BLaER1 treated with 17β-estradiol and CSF1 and Interleukin-3, amounts not matched to agents 10 nM and 100 nM (cell line): Measurements from ENCODE around the gene AHRR.

Experiments used
- H3K27ac ChIP-seq, 11 experiments: shearing (Covaris generic); formaldehyde crosslinking; 2 replicates each; pipeline ENCODE4 v1.8.1; 2022
- H3K27me3 ChIP-seq, 11 experiments: shearing (Covaris generic); formaldehyde crosslinking; 2 replicates each; pipeline ENCODE4 v1.8.1; 2022
- H3K36me3 ChIP-seq, 11 experiments: shearing (Covaris generic); formaldehyde crosslinking; 2 replicates each; pipeline ENCODE4 v1.8.1; 2022
- H3K4me1 ChIP-seq, 10 experiments: shearing (Covaris generic); formaldehyde crosslinking; 2 replicates each; pipeline ENCODE4 v1.8.1; 2022
- H3K4me2 ChIP-seq, 11 experiments: shearing (Covaris generic); formaldehyde crosslinking; 2 replicates each; pipeline ENCODE4 v1.8.1; 2022
- H3K4me3 ChIP-seq, 10 experiments: shearing (Covaris generic); formaldehyde crosslinking; 2 replicates each; pipeline ENCODE4 v1.8.1; 2022
- H3K9ac ChIP-seq, 11 experiments: shearing (Covaris generic); formaldehyde crosslinking; 2 replicates each; pipeline ENCODE4 v1.8.1; 2022
- H3K9me3 ChIP-seq, 11 experiments: shearing (Covaris generic); formaldehyde crosslinking; replicated peaks in 1 of 11; 2 replicates each; pipeline ENCODE4 v1.8.1; 2022
- H4K20me1 ChIP-seq, 11 experiments: shearing (Covaris generic); formaldehyde crosslinking; 2 replicates each; pipeline ENCODE4 v1.8.1; 2022
- Cebpa-rat ChIP-seq, 11 experiments: shearing (Covaris generic); IDR thresholded peaks; 2 replicates each; pipeline ENCODE4 v1.8.1; 2022

Gene AHRR

GRCh38 chr5:443239-444151 is 122.0 kb downstream of the AHRR start:
- no peaks in the 10 kb centered on the region for H3K9me3 ChIP-seq
- peaks cover 57 to 85% (median 62%) of the 10 kb centered on the region in 10 experiments for H3K4me1 ChIP-seq
- H3K36me3 ChIP-seq, result peaks cover 23 to 30% (median 26%) of the 10 kb centered on the region in 11 experiments
- TF ChIP-seq Cebpa-rat (IDR thresholded peaks at IDR 0.05), result no peak
- H3K9ac ChIP-seq, result peak overlapping the region; percentile 86 to 92 (median 90)
- peaks cover 10 to 49% (median 38%) of the 10 kb centered on the region in 11 experiments; a peak in 18 of 22 replicates for H4K20me1 ChIP-seq
- H3K4me2 ChIP-seq, result peak overlapping the region; percentile 97 to 100 (median 100)
- H3K27ac ChIP-seq, result peak overlapping the region; percentile 78 to 93 (median 89); a peak in 21 of 22 replicates
- H3K27me3 ChIP-seq, result no peaks in the 10 kb centered on the region
- H3K4me3 ChIP-seq, result peak overlapping the region; percentile 83 to 96 (median 94)

DNA sequence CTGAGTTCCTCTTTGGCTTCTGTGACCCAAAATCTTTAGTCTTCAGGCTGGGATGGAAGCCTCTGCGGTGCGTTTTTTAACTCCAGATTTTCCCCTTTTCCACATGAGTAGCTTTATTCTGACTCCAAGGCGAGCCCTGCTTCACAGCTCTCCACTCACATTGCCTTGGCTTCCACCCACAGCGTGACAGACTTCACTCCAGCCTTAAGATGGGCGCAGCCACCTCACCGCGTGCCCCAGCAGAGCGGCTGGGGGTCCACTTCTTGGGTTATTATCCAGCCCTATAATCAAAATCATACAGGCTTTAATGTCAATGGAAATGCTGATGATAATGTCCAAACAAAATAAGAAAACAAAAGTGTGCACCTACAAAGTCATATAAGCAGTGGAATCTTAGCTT is 122.7 kb downstream of the AHRR start:
- Histone ChIP-seq H3K4me2 (peak overlapping the region; percentile 97 to 100 (median 100)), H3K4me3 (peak overlapping the region; percentile 83 to 96 (median 94))

DNA sequence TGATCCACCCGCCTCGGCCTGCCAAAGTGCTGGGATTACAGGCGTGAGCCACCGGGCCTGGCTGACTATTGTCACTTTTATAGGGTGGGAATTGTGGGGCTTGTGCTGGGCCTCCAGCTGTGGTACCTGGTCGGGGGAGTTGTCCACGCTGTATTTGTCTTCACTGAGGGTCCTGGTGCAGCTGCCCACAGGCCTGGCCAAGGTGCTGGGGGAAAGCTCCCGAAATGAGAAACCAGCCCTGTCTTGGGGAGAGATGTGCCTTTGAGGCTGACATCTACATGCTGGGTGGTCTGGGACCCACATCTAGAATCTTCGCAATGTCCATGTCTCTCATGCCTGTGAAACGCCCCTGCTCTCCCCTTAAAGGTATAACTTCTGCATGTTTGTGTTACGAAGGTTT is 124.1 kb downstream of the AHRR start:
- Histone ChIP-seq H3K9me3 (peaks cover 2 to 9% (median 6%) of the 10 kb centered on the region in 11 experiments; a peak in 13 of 22 replicates), H3K27ac (no peak overlapping the region), H3K4me2 (peak overlapping the region in 3 of 11 experiments; percentile 18 to 38 (median 18); a peak in 2 of 22 replicates), H3K4me3 (no peak overlapping the region), H4K20me1 (peaks cover 10 to 59% (median 44%) of the 10 kb centered on the region in 11 experiments; a peak in 18 of 22 replicates), H3K9ac (peak overlapping the region in 2 of 11 experiments; percentile 15 to 35; a peak in 3 of 22 replicates), H3K36me3 (peaks cover 43 to 51% (median 47%) of the 10 kb centered on the region in 11 experiments), H3K4me1 (peaks cover 42 to 78% (median 56%) of the 10 kb centered on the region in 10 experiments), H3K27me3 (no peaks in the 10 kb centered on the region)
- TF ChIP-seq Cebpa-rat (IDR thresholded peaks at IDR 0.05), result no peak

More for the DNA sequence above, 122.7 kb downstream of the AHRR start:
- H3K36me3 ChIP-seq, result peaks cover 30 to 37% (median 34%) of the 10 kb centered on the region in 11 experiments
- TF ChIP-seq Cebpa-rat (IDR thresholded peaks at IDR 0.05), result no peak
- peak overlapping the region; percentile 86 to 92 (median 90); a peak in 20 of 22 replicates for H3K9ac ChIP-seq
- no peaks in the 10 kb centered on the region for H3K27me3 ChIP-seq
- peaks cover 56 to 91% (median 65%) of the 10 kb centered on the region in 10 experiments for H3K4me1 ChIP-seq
- H3K9me3 ChIP-seq, result no peaks in the 10 kb centered on the region
- H3K27ac ChIP-seq, result 0 out of 22 replicates have a peak overlapping the region, but pooled peaks of 2 of the 11 experiments have one; percentile 83 to 89
- peaks cover 10 to 56% (median 41%) of the 10 kb centered on the region in 11 experiments; a peak in 18 of 22 replicates for H4K20me1 ChIP-seq

- Histone ChIP-seq H3K36me3 (peaks cover 50 to 58% (median 54%) of the 10 kb centered on the region in 11 experiments), H3K9ac (peak overlapping the region in 2 of 11 experiments; percentile 15 to 35; a peak in 2 of 22 replicates)
- TF ChIP-seq Cebpa-rat (IDR thresholded peaks at IDR 0.05), result no peak
Observed at GRCh38 chr5:446066-446882, 124.8 kb downstream of the AHRR start.

GRCh38 chr5:446883-447263 is 125.4 kb downstream of the AHRR start:
- no peak overlapping the region for H3K9ac ChIP-seq
- peaks cover 10 to 59% (median 44%) of the 10 kb centered on the region in 11 experiments; a peak in 18 of 22 replicates for H4K20me1 ChIP-seq
- peaks cover 29 to 65% (median 46%) of the 10 kb centered on the region in 10 experiments for H3K4me1 ChIP-seq
- H3K27ac ChIP-seq, result no peak overlapping the region
- peaks cover 15 to 22% (median 19%) of the 10 kb centered on the region in 11 experiments for H3K9me3 ChIP-seq
- H3K4me3 ChIP-seq, result no peak overlapping the region
- H3K4me2 ChIP-seq, result peak overlapping the region in 2 of 11 experiments; percentile 66 to 67; a peak in 2 of 22 replicates
- TF ChIP-seq Cebpa-rat (IDR thresholded peaks at IDR 0.05), result no peak
- peaks cover 56 to 64% (median 60%) of the 10 kb centered on the region in 11 experiments for H3K36me3 ChIP-seq
- H3K27me3 ChIP-seq, result no peaks in the 10 kb centered on the region

More at GRCh38 chr5:446066-446882, 124.8 kb downstream of the AHRR start:
- H3K4me1 ChIP-seq, result peaks cover 35 to 71% (median 49%) of the 10 kb centered on the region in 10 experiments
- peaks cover 9 to 16% (median 13%) of the 10 kb centered on the region in 11 experiments; a peak in 20 of 22 replicates for H3K9me3 ChIP-seq
- H4K20me1 ChIP-seq, result peaks cover 10 to 59% (median 44%) of the 10 kb centered on the region in 11 experiments; a peak in 18 of 22 replicates
- H3K4me2 ChIP-seq, result peak overlapping the region in 1 of 11 experiments; percentile 38; a peak in 2 of 22 replicates
- no peak overlapping the region for H3K4me3 ChIP-seq
- H3K27me3 ChIP-seq, result no peaks in the 10 kb centered on the region
- H3K27ac ChIP-seq, result no peak overlapping the region

- peaks cover 25 to 59% (median 41%) of the 10 kb centered on the region in 10 experiments for H3K4me1 ChIP-seq
- peaks cover 10 to 60% (median 45%) of the 10 kb centered on the region in 11 experiments; a peak in 18 of 22 replicates for H4K20me1 ChIP-seq
- H3K9me3 ChIP-seq, result peaks cover 21 to 28% (median 25%) of the 10 kb centered on the region in 11 experiments
- H3K4me3 ChIP-seq, result no peak overlapping the region
- H3K27me3 ChIP-seq, result no peaks in the 10 kb centered on the region
- H3K27ac ChIP-seq, result no peak overlapping the region
- no peak for TF ChIP-seq Cebpa-rat (IDR thresholded peaks at IDR 0.05)
- H3K4me2 ChIP-seq, result peak overlapping the region in 5 of 11 experiments; percentile 56 to 76 (median 66); a peak in 10 of 22 replicates
- peaks cover 63 to 70% (median 66%) of the 10 kb centered on the region in 11 experiments for H3K36me3 ChIP-seq
- H3K9ac ChIP-seq, result peak overlapping the region in 1 of 11 experiments; percentile 38; a peak in 3 of 22 replicates
Observed at GRCh38 chr5:447501-447900, 126.0 kb downstream of the AHRR start.

- no peak for TF ChIP-seq Cebpa-rat (IDR thresholded peaks at IDR 0.05)
- Histone ChIP-seq H3K9me3 (peaks cover 23 to 32% (median 28%) of the 10 kb centered on the region in 11 experiments), H3K27me3 (no peaks in the 10 kb centered on the region), H3K4me2 (peak overlapping the region in 6 of 11 experiments; percentile 7 to 76 (median 66); a peak in 11 of 22 replicates), H3K27ac (peak overlapping the region in 5 of 11 experiments; percentile 10 to 53 (median 18); a peak in 7 of 22 replicates), H4K20me1 (peaks cover 17 to 67% (median 52%) of the 10 kb centered on the region in 11 experiments; a peak in 19 of 22 replicates), H3K36me3 (peaks cover 70 to 77% (median 73%) of the 10 kb centered on the region in 11 experiments), H3K4me1 (peaks cover 30 to 64% (median 47%) of the 10 kb centered on the region in 10 experiments), H3K9ac (peak overlapping the region in 4 of 11 experiments; percentile 1 to 38 (median 16); a peak in 4 of 22 replicates), H3K4me3 (no peak overlapping the region)
Observed at GRCh38 chr5:448061-448765, 126.7 kb downstream of the AHRR start.
